ENCODE measurements around the gene PLXNA4. TPM values are rescaled to one million over a fixed set of nuclear protein-coding genes. Genes with fewer than 3 reads are reported as not detected.

PLXNA4 gene
- total RNA-seq, 2 donors from 2014 or later, result 24.0 to 42.7 TPM

DNA sequence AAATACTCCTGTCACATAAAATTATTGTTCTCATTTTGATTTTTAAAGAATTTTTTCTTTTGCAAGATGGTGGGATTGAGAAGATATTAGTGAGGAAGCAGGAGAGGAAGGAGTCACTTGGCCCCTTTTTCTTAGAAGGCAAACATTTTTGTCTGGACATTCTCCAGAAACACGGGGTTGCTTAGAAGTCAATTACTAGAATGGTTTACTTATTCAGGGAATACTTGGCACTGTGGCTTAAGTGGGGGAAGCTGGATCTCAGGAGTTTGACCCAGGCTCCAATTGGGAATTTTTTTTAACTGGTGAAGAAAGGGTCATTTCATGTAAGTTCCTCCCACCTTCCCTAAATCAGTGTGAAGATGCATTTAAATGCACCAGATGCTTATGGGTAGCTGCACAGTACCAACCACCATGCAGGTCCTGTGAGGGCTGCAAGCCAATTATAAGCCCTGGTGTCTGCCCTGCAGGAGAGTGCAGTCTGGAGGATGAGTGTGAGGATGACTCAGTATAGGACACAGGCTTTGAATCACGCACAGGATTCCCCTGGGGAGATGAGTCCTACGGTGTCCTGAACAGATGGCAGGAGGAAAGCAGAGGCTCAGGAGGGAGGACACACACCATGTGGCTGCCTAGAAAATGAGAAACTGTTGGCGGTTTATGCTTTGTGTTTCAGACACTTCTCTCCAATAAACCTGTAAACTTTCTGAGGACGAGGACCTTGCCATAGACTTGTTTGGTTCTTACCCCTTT, 299.1 kb downstream of the PLXNA4 start:
- H3K4me3 Mint-ChIP-seq, result no peak overlapping the region
- TF ChIP-seq, protein P1, sequence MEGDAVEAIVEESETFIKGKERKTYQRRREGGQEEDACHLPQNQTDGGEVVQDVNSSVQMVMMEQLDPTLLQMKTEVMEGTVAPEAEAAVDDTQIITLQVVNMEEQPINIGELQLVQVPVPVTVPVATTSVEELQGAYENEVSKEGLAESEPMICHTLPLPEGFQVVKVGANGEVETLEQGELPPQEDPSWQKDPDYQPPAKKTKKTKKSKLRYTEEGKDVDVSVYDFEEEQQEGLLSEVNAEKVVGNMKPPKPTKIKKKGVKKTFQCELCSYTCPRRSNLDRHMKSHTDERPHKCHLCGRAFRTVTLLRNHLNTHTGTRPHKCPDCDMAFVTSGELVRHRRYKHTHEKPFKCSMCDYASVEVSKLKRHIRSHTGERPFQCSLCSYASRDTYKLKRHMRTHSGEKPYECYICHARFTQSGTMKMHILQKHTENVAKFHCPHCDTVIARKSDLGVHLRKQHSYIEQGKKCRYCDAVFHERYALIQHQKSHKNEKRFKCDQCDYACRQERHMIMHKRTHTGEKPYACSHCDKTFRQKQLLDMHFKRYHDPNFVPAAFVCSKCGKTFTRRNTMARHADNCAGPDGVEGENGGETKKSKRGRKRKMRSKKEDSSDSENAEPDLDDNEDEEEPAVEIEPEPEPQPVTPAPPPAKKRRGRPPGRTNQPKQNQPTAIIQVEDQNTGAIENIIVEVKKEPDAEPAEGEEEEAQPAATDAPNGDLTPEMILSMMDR (conservative IDR thresholded peaks at IDR 0.05), result no peak
- H3K4me1 Mint-ChIP-seq, result no peaks in the 10 kb centered on the region
- no peak overlapping the region for H3K27ac Mint-ChIP-seq
- Histone ChIP-seq H3K27me3 (ENCODE audit: control insufficient read depth, insufficient read depth, low read length, poor library complexity, severe bottlenecking) (peaks cover 4% of the 10 kb centered on the region), H3K9ac (ENCODE audit: extremely low read depth, low read length, poor library complexity, severe bottlenecking) (no peak overlapping the region), H3K27ac (ENCODE audit: low read depth, low read length) (no peak overlapping the region), H3K9me3 (ENCODE audit: control insufficient read depth, low read length) (no peaks in the 10 kb centered on the region), H3K4me3 (ENCODE audit: low read length) (no peak overlapping the region), H3K4me1 (ENCODE audit: control insufficient read depth, insufficient read depth, low read length) (no peaks in the 10 kb centered on the region), H3K36me3 (ENCODE audit: control insufficient read depth, insufficient read depth, low read length) (no peaks in the 10 kb centered on the region)
- H3K27me3 Mint-ChIP-seq (ENCODE audit: insufficient read depth), result peaks cover 6% of the 10 kb centered on the region
- 73 to 86% methylated on average over 4 to 5 of the region's 5 CpGs for WGBS, 2 experiments (ENCODE audit: insufficient coverage in 1 of 2, insufficient read length in 1 of 2)
- DNase-seq, result no peak
- no peaks in the 10 kb centered on the region for H3K9me3 Mint-ChIP-seq
- no peaks in the 10 kb centered on the region for H3K36me3 Mint-ChIP-seq (ENCODE audit: low read depth)

DNA sequence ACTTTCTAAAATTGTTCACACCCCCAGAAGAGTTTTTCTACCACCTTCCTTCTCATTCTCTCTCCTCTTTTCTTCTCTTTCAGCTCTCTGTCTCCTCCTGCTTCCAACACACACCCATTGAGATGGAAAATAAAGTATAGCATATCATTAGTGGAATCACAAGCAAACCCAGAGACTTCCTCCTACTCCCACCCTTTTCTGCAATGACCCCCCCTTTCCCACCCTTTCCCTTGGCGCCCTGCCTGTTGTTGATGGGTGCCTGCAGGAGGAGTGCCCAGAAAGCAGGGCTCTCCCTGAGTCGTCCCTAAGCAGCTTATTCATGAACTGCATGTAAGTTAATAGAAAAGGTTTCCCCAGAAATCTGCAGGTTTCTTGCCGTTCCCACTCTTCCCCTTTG, 300.0 kb downstream of the PLXNA4 start:
- H3K27ac ChIP-seq (ENCODE audit: low read depth, low read length), result no peak overlapping the region
- no peak overlapping the region for H3K4me3 ChIP-seq (ENCODE audit: low read length)
- no peak for DNase-seq
- H3K9ac ChIP-seq (ENCODE audit: extremely low read depth, low read length, poor library complexity, severe bottlenecking), result no peak overlapping the region
- Mint-ChIP-seq H3K4me1 (no peaks in the 10 kb centered on the region), H3K36me3 (ENCODE audit: low read depth) (no peaks in the 10 kb centered on the region), H3K4me3 (no peak overlapping the region), H3K27ac (no peak overlapping the region), H3K27me3 (ENCODE audit: insufficient read depth) (peaks cover 6% of the 10 kb centered on the region), H3K9me3 (no peaks in the 10 kb centered on the region)
- no peaks in the 10 kb centered on the region for H3K9me3 ChIP-seq (ENCODE audit: control insufficient read depth, low read length)
- TF ChIP-seq, protein P1 (conservative IDR thresholded peaks at IDR 0.05), result no peak
- H3K36me3 ChIP-seq (ENCODE audit: control insufficient read depth, insufficient read depth, low read length), result no peaks in the 10 kb centered on the region
- peaks cover 4% of the 10 kb centered on the region for H3K27me3 ChIP-seq (ENCODE audit: control insufficient read depth, insufficient read depth, low read length, poor library complexity, severe bottlenecking)
- no peaks in the 10 kb centered on the region for H3K4me1 ChIP-seq (ENCODE audit: control insufficient read depth, insufficient read depth, low read length)
- 64 to 71% methylated on average over 1 to 3 of the region's 3 CpGs for WGBS, 2 experiments (ENCODE audit: insufficient coverage in 1 of 2, insufficient read length in 1 of 2)

DNA sequence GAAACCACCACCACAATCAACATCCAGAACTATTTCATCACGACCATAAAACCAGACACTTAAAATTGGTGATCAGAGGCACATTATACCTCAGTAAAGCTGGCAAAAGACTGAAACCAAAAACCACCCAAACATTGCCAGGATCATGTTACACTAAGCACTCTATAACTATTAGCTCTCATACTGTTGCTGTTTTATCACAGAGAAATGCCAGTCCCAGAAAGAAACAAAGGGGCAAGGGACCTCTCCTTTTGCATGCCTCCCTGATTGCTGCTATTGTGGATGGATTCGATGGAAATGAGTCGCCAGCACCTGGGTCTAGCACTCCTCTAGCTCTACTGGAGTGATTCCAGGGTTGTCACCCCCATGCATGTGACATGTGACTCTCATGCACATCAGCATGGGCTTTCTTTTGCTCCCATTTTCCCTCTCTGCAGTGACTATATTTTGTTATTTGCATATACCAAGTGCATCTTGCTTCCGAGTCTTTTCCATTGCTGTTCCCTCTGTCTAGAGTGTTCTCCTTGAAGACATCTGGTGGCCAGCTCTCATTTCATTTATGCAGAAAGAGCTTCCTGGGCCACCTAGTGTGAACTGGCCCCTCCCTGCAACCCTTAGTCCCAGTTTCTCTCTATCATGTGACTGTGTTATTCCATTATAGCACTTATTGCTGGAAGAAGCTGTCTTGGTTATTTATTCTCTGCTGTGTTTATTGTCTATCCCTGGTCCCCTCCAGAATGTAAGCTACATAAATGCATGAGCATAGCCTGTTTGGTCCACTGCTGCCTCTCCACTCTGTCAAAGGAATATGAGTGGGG, 300.6 kb downstream of the PLXNA4 start:
- no peaks in the 10 kb centered on the region for H3K9me3 ChIP-seq (ENCODE audit: control insufficient read depth, low read length)
- no peaks in the 10 kb centered on the region for H3K4me1 ChIP-seq (ENCODE audit: control insufficient read depth, insufficient read depth, low read length)
- peaks cover 4% of the 10 kb centered on the region for H3K27me3 ChIP-seq (ENCODE audit: control insufficient read depth, insufficient read depth, low read length, poor library complexity, severe bottlenecking)
- Mint-ChIP-seq H3K27me3 (ENCODE audit: insufficient read depth) (peaks cover 6% of the 10 kb centered on the region), H3K4me1 (no peaks in the 10 kb centered on the region), H3K36me3 (ENCODE audit: low read depth) (no peaks in the 10 kb centered on the region), H3K27ac (no peak overlapping the region), H3K4me3 (no peak overlapping the region), H3K9me3 (no peaks in the 10 kb centered on the region)
- H3K27ac ChIP-seq (ENCODE audit: low read depth, low read length), result no peak overlapping the region
- DNase-seq, result no peak
- no peak overlapping the region for H3K4me3 ChIP-seq (ENCODE audit: low read length)
- 85 to 100% methylated on average over 1 to 4 of the region's 4 CpGs for WGBS, 2 experiments (ENCODE audit: insufficient coverage in 1 of 2, insufficient read length in 1 of 2)
- TF ChIP-seq, protein P1 (conservative IDR thresholded peaks at IDR 0.05), result no peak
- H3K36me3 ChIP-seq (ENCODE audit: control insufficient read depth, insufficient read depth, low read length), result no peaks in the 10 kb centered on the region
- H3K9ac ChIP-seq (ENCODE audit: extremely low read depth, low read length, poor library complexity, severe bottlenecking), result no peak overlapping the region

Measured in endodermal cell (in vitro differentiated cells).